Fibroblast of skin of abdomen (primary cell): ENCODE data around the gene SOX10.
"Not testable (repeated sequence)": the region's sequence is repeated elsewhere in the genome, so short reads cannot be mapped to it uniquely, and the experiment has no call there.

Experiments used
- DNase-seq: peaks from one replicate; pipeline ENCODE4 v3.0.0-alpha.2; 2013

The SOX10 gene

GRCh38 chr22:37959231-37959825 lies 25.0 kb downstream of the SOX10 start:
- no peak for DNase-seq

GRCh38 chr22:37957232-37957631 lies 27.1 kb downstream of the SOX10 start:
- no peak for DNase-seq

DNA sequence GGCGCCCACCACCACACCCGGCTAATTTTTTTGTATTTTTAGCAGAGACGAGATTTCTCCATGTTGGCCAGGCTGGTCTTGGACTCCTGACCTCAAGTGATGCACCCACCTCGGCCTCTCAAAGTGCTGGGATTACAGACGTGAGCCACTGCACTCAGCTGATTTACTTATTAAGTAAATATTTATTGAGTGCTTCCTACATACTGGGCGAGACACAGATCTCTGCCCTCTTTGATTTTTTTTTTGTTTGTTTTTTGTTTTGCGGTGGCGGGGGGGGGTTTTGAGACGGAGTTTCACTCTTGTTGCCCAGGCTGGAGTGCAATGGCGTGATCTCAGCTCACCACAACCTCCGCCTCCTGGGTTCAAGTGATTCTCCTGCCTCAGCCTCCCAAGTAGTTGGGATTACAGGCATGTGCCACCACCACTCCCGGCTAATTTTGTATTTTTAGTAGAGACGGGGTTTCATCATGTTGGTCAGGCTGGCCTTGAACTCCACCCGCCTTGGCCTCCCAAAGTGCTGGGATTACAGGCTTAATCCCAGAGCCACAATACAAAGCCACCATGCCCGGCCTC lies 28.4 kb downstream of the SOX10 start:
- not testable (repeated sequence) for DNase-seq

DNA sequence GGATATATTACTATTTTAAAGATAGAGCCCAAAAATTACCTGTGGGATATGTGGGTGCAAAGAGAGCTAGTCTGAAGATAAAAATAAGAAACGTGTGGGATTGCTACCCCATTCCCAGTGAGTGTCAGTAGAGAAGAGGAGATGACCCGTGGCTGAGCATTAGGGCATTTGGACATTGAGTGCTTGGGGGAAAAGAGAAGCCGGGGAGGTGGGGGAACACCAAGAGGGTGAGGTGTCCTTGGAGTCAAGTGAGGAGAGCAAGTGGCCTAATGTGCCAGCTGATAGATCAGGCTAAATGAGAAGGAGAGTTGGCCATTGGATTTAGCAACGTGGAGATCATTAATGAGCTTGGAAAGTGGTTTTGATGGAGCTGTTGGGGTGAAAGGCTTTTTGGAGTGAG lies 29.7 kb downstream of the SOX10 start:
- no peak for DNase-seq

DNA sequence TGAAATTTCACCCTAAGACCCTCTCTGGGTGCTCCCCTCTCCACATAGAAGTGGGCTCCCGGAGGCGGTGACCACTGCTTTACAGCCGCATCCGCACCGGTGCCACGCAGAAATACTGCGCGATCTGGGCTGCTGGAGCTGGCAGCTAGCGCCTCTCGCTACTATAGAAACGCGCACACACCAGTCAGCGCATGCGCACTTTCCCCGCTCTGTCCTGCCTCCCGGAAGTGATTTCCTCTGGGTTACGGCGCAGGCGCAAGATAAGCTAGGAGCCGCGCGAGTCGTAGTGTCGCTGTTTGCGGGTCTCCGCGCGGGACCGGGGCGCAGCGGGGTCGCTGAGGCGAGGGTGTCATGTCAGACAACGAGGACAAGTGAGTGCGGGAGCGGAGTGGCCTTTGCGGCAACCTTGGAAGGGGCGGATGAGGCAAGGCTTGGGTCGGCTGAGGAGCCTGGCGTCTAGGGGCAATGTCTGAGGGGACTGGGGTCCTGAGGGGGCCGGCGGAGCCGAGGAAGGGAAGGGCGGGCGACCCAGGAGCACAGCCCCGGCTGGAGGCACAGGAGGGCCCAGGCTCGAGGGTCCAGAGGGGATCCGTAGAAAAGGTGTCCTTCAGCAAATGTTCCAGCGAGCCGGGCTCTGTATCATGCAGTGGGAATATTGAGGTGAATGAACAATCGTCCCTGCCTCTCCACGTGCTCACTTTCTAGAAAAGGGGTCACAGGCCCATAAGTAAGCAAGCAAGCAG lies 30.7 kb downstream of the SOX10 start, which contains the start of the genes C22orf23 and POLR2F:
Gene C22orf23 (minus strand): TSS at position 165 of the 743 bp plus-strand sequence. CDS start 452 bp downstream, outside the sequence.
Gene POLR2F (plus strand): TSS at position 263 of the 743 bp plus-strand sequence. CDS start 89 bp downstream, at position 352.
- peak; percentile 93 for DNase-seq

DNA sequence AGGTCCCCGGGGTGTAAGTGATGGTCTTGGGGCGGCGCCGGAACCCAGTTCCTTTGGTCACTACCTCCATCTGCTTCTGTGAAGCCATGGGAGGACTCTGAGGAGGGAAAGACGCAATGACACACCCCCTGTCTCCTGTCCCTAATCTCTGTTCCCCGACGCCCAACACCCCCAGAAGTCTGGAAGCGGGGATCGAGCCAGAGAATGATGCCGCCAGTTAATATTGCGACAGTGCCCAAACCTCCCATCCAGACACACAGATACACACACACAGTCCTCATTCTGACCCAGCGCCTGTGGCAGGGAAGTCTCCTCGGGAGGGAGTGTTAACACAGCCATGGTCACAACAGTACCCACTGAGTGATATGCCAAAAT lies 31.3 kb downstream of the SOX10 start:
- peak; percentile 17 for DNase-seq

- DNase-seq: not testable (repeated sequence)
Measured at GRCh38 chr22:37952629-37953028, 31.7 kb downstream of the SOX10 start.

DNA sequence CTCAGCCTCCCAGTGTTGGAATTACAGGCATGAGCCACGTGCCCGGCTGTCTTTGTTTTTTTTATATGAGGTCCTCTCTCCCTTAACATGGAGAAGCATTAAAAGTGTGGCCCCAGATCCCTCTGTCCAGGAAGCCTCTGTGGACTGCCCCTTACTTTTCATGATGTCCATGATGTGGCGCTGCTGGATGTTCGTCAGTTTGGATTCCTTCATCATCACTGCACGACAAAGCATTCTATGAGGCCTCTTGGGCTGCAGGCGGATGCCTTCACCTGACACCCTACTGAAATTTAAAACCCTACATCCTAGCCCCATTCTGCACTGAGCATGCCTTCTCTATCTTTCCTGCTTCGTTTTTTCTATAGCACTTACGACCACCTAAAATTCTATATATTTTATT lies 33.0 kb downstream of the SOX10 start:
- DNase-seq: no peak

DNA sequence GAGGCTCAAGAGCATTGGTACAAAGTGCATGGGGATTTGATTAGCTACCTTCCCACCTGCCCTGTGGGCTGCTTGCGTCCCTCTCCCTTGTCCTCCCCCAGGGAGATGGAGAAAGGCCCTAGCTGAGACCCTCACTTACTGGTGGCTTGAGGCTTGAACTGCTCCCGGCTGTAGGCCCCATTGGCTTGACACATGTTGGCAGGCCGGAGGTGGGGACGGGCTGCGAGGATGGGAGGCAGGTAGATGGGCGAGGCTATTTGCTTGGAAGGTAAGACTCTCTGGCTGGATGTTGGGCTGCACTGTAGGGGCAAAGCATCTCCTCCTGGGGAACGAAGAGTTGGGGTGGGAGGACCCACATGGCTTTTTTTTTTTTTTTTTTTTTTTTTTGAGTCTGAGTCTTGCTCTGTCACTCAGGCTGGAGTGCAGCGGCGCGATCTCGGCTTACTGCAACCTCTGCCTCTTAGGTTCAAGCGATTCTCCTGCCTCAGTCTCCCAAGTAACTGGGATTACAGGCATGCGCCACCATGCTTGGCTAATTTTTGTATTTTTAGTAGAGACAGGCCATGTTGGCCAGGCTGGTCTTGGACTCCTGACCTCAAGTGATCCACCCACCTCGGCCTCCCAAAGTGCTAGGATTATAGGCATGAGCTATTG lies 37.1 kb downstream of the SOX10 start:
- not testable (repeated sequence) for DNase-seq

- DNase-seq: not testable (repeated sequence)
Measured at GRCh38 chr22:37944423-37944822, 39.9 kb downstream of the SOX10 start.

DNA sequence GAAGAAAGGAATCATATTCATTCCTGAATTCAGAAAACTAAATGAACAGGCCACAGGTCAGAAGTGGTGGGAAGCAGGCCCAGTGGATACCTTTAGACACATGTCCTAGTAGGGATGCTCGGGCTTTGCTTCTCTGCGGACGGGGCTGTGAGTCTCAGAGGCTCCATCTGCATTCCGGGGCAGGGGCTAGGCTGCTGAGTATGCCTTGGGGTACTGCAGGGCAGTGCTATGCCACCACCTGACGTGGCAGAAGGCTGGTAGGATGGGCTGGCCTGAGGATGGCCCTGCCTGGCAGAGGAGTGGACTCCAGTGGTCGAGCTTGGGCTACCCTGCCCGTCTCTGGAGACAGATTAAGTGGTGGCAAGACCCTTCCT lies 40.5 kb downstream of the SOX10 start:
- DNase-seq: no peak

GRCh38 chr22:37943136-37943824 lies 41.1 kb downstream of the SOX10 start:
- no peak for DNase-seq

DNA sequence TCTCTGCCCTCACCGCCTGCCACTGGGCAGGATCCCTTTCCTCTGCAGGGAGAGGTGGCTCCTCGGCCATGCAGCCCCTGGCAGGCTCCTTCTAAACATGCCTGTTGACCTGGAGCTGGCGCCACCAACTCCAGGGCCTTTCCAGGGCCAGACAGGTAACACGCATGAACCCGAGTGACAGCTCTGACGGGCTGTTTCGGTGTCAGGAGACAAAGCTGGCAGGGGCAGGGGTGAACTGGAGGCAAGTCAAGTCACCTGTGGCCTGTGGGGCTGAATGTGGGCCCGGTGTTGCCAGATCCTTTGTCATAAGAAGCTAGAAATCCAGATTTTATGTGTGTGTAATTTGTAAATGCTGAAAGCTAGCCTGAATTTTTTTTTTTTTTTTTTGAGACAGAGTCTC lies 42.2 kb downstream of the SOX10 start:
- DNase-seq: no peak

DNA sequence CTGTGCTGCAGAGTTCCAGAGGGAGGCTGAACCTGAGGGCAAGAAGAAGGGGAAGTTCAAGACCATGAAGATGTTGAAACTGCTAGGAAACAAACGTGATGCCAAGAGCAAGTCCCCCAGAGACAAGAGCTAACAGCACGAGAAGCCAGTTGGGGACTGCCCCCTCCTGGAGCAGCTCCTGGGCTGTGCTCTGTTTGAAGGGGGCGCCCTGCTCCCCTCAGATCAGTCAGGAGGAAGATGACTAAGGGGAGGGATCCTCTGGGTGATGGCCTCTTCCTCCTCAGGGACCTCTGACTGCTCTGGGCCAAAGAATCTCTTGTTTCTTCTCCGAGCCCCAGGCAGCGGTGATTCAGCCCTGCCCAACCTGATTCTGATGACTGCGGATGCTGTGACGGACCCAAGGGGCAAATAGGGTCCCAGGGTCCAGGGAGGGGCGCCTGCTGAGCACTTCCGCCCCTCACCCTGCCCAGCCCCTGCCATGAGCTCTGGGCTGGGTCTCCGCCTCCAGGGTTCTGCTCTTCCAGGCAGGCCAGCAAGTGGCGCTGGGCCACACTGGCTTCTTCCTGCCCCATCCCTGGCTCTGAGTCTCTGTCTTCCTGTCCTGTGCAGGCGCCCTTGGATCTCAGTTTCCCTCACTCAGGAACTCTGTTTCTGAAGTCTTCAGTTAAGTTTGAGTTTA lies 43.5 kb downstream of the SOX10 start:
- DNase-seq: no peak

GRCh38 chr22:37933711-37934376 lies 50.5 kb downstream of the SOX10 start:
- peak; percentile 91 for DNase-seq

GRCh38 chr22:37932821-37933578 lies 51.4 kb downstream of the SOX10 start:
- DNase-seq: no peak

GRCh38 chr22:37932401-37932800 lies 52.0 kb downstream of the SOX10 start:
- DNase-seq: no peak

GRCh38 chr22:37931893-37932389 lies 52.4 kb downstream of the SOX10 start:
- DNase-seq: no peak

DNA sequence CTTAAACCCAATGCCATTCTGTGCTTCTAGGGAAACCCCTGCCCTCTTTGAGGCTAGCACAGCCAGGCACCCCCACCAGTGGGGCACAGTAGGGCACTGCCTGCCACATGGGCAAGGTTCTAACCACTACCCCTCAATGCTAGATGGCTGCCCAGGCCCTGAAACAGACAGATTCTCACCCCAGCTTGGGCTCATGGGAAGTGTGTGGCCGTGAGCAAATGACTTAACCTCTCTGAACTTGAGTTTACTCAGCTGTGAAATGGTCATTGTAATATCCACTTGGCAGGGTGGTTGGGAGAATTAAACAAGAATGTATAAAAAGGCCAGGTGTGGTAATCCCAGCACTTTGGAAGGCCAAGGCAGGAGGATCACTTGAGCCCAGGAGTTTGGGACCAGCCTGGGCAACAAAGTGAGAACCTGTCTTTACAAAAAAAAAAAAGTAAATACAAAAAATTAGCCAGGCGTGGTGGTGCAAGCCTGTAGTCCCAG lies 53.4 kb downstream of the SOX10 start:
- no peak for DNase-seq

GRCh38 chr22:37930270-37930951 lies 53.9 kb downstream of the SOX10 start:
- DNase-seq: no peak
